DMS114 treated with DMSO at 0.1 percent for 48 hours (cell line): ENCODE data around the gene GALK2.
"Not testable (repeated sequence)": the region's sequence is repeated elsewhere in the genome, so short reads cannot be mapped to it uniquely, and the experiment has no call there.

Experiments
- DNase-seq: peaks from one replicate; lab custom pipeline; 2025; ENCODE audit not compliant: unreplicated experiment; lab: John Stamatoyannopoulos, UW

Gene GALK2

DNA sequence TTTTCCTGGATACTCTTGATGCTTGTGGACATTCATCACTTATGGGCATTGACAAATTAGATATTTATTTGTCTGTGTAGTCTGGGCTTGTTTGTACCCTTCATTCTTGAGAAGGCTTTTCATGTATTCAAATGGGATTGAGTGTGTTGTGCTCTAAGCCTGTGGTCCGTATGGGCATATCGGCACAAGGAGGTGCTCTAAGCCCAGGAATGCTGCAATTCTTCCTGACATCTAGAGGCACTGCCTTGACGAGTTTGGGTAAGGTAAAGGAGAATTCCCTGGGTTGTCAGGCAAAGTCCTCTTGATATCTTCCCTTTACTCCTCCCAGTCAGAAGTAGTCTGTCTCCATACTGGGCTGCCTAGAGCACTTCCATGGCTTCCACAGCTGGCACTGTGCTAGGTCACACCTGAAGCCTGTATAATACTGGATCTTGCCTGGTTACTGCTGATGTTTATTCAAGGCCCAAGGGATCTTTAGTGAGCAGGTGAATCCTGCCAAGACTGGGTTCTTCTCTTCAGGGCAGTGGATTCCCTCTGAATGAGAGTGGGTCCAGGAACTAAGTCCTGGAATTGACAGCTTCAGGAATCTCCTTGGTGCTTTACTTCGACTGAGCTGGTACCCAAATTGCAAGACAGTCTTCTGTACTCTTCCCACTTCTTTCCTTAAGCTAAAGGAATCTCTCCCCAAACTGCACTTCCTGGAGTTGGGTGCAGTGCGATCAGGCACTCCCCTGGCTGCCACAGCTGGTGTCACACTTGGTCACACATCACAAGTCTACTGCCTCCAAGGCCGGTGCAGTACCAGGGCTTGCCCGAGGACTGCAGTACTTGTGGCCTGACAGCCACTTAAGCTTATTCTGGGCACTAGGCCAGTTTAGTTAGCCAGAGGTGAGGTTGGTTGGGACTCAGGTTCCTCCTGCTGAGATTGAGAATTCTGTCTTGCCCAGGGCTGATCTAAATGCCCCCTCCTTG is 46.0 kb downstream of the GALK2 start:
- DNase-seq, result no peak

DNA sequence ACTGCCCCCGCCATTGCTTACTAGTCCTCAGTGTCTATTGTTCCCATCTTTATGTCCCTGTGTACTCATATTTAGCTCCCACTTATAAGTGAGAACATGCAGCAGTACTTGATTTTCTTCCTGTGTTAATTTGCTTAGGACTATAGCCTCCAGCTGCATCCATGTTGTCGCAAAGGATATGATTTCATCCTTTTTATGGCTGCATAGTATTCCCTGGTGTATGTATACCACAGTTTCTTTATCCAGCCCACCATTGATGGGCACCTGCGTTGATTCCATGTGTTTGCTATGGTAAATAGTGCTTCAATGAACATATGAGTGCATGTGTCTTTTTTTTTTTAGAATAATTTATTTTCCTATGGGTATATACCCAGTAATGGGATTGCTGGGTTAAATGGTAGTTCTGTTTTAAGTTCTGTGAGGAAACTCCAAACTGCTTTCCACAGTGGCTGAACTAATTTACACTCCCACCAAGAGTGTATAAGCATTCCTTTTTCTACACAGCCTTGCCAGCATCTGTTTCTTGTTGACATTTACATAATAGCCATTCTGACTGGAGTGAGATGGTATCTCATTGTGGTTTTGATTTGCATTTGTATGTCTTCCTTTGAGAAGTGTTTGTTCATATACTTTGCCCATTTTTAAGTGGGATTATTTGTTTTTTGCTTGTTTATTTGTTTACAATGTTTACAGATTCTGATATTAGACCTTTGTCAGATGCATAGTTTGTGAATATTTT is 53.7 kb downstream of the GALK2 start:
- DNase-seq, result no peak

DNA sequence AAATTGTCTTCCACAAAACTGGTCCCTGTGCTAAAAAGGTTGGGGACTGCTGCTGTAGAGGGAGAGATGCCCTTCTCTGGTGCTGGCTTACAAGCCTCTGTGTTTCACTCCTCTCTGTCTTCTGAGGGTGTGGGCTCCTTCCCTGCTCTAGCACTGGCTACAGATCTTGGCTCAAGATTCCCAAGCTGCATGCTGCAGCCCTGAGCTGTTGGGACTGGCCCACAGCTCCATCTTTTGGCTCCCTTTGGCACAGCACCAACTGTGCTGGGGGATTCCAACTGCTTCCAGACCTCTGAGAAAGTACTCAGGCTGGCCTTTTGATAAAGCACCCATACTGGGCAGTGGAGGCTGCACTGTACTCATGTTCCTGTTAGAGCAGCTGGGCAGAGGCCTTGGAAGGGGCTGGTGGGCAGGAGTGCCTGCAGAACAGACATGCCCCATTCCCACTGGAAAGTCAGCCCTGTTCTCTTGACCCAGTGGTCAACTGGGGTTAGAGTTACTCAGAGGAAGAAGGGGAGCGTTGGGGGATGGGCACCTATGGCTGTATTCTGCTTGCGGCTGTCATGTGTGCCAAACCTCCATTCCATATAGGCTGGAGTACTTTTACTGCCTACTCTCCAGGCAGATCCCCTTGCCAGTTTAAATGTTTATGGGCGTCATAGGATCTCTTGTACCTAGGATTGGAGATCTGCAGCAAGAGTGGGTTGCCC is 55.7 kb downstream of the GALK2 start:
- peak; percentile 4 for DNase-seq

DNA sequence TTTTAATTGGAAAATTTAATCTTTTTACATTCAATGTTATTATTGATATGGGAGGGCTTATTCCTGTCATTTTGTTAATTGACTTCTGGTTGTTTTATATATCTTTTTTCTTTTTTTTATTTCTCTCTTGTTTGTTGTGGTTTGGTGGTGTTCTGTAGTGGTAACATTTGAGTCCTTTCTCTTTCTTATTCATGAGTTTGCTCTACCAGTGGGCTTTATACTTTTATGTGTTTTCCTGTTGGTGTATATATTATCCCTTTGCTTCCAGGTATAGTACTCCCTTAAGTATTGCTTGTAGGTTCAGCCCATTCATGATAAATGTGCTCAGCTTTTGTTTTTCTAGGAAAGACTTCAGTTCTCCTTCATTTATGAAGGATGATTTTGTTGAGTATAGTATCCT is 57.6 kb downstream of the GALK2 start:
- DNase-seq, result no peak

DNA sequence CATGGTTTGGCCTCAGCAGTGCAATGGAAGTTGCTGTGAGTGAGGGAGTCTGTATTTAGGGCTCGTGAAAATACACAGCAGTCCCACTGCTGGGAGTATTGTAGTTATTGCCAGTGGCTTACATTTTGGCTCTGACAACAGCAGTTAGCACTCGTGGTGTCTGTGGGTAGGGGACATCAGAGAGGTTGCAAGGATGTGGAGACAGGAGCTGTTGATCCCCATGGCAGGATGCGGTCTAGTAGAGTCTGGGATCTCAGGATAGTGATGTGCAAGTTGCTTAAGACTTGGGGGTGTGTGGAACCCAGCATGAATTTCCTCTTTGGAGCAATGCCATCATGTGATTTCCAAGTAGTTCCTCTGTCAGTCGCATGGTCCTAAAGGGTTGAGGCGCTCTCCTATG is 59.9 kb downstream of the GALK2 start:
- no peak for DNase-seq

DNA sequence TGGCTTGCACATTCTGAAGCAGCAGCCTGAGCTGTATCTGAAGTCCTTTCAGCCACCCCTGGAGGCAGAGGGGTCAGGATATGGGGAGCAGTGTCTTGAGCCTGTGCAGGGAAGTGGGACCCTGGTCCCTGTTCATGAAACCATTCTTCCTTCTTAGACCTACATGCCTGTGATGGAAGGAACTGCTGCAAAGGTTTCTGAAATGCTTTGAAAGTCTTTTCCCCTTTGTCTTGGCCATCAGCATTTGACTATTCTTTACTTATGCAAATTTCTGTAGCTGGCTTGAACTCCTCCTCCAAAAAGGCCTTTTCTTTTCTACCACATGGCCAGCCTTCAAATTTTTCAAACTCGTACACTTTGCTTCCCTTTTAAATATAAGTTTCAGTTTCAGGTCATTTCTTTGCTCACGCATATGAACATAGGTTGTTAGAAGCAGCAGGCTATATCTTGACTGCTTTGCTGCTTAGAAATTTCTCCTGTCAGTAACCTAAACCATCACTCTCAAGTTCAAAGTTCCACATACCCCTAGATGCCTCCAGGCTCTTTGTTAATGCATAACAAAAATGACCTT is 62.3 kb downstream of the GALK2 start:
- no peak for DNase-seq

DNA sequence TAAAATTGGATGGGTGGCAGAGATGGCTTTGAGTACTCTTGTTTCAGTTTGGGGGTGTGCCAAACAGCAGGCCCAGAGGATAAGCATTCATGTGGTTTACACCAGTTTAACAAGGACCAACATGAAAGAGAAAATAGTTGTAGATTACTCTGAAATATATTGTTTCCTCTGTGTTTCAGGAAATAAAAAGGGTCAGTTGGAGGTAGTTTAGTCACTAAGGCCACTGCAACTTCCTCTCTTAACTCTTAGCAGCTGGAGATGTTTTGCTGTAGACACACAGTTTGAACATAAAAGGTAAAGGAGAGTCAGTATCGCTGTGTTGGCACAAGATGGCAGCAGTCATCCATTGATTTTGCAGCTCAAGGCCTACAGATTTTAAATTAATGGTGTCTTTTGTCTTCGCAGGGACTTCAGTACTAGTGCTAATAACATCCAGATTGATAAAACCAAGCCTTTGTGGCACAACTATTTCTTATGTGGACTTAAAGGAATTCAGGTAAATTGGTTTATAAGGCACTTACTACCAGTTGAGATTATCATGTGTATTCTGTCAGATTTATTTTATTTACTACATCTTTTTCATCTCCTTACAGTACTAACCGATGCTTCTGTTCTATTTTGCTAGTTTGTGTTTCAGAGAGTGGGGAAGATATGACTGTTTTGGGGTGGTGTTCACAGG is 65.5 kb downstream of the GALK2 start:
- DNase-seq, result peak; percentile 50

DNA sequence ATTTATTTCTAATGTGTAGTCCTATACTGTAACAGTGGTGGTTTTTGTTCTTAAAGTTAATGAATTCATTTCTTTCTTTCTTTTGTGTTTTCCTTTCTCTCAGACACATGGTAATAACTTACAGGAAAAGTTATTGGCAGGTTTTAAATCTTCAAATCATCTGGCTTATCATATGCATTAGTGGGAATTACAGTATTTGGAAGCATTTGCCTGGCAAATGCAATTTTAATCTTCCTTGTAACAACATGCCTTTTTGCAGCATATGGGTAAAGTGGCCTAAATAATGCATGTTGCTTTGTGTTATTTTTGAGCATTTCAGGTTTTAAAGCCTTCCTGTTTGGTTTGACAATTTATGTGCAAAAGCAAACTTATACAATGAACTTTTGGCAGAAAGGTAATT is 66.8 kb downstream of the GALK2 start:
- no peak for DNase-seq

DNA sequence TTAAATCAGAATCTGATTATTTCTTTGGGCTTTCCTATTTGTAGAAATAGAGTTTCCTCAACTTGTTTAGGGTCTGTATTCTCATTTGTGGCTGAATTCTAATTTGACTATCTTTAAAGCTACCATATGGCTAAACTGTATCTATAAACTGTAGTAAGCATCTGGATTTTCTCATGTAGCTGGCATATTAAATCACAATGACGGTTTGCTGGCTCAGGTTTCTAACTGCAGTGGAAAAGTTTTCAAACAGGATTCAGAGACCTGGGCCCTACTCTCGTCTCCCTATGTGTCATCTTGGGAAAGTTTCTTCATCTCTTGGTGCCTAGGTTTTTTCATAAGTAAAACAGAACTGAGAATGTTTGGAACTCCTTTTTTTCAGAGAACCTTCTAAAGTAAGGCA is 68.3 kb downstream of the GALK2 start:
- no peak for DNase-seq

DNA sequence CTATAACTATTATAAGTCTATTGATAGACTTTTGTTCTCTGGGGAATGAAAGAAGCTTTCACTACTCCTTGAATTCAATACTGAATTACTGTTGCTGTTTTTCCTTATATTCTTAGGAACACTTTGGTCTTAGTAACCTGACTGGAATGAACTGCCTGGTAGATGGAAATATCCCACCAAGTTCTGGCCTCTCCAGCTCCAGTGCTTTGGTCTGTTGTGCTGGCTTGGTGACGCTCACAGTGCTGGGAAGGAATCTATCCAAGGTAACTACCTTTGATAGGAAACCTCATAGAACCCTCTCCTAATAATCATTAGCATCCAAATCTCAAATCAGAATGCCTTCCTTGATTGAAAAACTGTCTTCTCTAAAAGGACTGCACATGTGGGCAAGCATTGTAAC is 69.1 kb downstream of the GALK2 start:
- DNase-seq, result no peak

DNA sequence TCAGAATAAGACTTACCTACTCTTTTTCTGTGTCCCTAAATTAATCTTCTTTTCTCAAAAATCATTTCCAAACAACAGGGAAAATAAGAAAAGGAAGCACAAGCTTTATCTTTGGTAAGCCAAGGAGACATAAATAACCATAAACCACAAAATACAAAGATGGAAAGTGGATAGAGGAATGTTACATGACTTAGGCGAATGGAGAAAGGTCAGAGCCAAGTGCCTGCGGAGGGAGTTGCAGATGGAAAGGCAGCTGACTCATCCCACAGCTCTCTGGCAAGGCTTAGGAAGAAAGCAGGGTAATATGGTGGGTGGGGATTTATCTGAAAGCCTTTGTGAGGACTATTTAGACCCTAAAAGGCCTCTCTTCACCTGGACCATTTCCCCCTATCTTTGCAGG is 72.8 kb downstream of the GALK2 start:
- no peak for DNase-seq

DNA sequence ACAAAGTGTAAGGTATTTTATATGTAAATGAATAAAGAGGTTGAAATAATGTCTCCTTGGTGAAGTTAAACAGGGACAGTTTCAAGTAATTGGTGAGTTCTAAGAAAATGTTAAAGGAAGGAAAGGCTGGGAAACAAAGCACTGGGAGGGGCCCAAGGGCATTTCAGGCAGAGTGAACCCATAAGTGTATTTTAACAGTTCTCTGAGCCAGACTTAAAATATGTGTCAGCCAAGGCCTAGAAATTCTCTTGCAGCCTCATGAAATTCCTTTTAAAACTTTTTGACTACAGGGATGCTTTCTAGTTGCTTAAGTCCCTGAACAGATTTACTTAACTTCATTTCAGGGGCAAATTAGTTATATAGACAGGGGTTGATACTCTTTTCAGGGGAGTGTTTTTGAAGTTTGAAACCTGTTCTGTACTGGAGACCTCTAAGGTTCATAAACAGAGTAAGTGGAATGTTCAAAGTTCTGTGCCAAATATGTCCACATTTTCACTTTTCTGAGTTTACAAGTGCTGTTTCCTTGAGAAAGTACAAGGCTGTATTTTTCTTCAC is 77.6 kb downstream of the GALK2 start:
- DNase-seq, result no peak

DNA sequence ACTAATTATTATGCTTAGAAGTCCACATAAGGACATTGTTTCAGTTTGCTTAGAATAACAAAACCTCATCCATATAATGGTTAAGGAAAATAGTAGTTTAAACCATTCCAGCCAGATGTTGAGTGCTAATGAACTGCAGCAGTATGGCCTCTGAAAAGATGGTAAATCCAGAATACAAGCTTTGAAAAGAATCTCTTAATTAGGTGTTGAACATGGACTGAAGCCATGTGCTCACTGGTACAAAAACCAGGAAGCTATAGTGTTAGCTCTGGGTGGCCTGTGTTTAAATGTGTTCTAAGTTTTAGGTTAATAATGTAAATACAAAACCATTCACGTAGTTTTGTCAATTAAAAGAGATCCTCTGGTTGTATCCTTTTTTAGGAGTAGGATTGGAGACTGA is 78.2 kb downstream of the GALK2 start:
- DNase-seq, result no peak

DNA sequence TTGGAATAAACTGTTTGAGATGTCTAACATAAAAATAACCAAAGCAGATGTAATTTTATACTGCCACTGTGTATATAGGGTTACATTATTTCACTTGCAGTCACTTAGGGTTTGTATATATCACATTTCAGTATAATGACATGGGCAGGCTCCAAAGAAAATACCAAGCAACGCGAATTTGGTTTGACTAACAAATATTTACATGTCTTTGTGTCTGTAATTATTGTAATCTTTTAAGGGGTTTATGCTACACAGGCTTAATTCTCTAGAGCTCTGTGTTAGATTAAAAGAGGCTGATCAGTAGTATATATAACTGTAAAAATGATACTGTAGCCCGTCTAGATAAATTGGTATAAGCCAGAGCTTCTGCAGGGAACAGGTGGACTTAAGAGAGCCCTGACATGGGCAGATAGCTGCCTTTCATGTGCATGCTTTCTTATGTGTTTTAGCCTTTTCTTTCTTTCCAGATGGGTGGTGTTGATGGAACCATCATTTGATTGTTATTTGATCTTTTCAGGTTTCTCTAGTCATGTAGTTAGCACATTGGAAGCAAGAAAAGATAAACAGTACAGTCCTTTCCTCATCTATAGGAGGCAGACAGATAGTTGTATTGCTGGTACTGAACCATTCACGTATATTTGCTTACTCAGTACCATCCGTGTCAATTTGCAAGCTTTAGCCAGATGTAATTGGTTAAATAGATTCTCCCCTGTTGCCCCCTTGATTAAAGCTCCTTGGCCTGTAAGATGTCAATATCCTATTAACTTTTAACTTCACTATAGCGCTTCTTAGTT is 86.1 kb downstream of the GALK2 start:
- DNase-seq, result no peak

DNA sequence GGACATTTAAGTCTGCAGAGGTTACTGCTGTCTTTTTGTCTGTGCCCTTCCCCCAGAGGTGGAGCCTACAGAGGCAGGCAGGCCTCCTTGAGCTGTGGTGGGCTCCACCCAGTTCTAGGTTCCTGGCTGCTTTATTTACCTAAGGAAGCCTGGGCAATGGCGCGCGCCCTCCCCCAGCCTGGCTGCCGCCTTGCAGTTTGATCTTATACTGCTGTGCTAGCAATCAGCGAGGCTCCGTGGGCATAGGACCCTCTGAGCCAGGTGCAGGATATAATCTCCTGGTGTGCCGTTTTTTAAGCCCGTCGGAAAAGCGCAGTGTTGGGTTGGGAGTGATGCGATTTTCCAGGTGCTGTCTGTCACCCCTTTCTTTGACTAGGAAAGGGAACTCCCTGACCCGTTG is 95.1 kb downstream of the GALK2 start:
- DNase-seq, result not testable (repeated sequence)

DNA sequence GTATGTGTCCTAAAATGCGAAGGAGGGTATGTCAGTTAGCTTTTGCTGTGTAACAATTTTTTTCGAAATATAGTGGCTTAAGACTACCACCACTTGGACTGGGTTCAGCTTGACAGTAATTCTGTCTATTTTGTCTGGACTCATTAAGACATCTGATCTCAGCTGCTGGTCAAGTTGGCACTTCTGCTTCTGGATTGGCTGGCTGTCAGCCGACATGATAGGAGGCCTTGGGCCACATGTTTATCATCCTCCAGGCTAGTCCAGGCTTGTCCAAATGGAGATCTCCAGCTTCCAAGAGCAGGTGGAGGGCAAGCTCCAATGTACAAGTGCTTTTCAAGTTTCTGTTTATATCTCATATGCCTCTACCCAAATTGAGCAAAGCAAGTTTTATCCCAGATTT is 95.9 kb downstream of the GALK2 start:
- DNase-seq, result no peak

DNA sequence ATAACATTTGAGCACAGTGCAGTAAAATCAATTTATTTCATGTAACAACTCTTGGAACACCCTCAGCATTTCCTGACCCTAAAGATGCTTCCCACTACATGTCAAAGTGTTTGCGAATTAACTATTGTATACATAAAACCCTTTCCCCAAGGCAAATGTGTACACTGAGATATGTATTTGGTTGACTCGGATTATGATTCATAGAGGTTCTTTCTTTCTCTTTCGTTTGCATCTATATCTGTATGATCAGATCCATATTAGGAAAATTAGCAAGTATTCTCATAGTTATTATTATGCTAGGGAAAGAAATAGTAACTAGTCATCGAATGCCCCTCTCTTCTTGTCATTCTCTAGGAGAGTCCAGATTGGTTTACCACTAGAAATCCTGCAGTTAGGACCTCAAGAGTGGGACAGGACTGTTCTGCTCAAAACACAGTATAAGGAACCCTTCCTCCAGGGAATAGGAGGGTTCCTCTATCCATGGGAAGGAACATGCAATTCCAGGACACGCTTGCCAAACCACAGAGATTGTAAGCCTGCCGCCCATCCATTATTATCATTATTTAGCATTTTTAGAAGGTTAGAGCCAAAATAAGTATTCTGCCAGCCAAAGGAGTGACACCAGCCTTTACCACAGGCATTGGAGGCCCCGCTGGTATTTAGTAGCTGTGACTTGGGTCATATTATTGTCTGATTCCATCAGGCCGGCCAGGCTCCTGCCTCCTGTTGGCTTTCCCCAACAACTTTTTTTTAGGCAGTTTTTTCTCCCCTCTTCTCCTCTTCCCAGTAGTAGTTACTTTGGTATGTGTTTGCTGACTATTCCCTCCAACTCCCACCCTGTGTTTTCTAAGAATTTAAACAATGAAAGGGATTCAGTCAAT is 100.7 kb downstream of the GALK2 start:
- DNase-seq, result no peak

DNA sequence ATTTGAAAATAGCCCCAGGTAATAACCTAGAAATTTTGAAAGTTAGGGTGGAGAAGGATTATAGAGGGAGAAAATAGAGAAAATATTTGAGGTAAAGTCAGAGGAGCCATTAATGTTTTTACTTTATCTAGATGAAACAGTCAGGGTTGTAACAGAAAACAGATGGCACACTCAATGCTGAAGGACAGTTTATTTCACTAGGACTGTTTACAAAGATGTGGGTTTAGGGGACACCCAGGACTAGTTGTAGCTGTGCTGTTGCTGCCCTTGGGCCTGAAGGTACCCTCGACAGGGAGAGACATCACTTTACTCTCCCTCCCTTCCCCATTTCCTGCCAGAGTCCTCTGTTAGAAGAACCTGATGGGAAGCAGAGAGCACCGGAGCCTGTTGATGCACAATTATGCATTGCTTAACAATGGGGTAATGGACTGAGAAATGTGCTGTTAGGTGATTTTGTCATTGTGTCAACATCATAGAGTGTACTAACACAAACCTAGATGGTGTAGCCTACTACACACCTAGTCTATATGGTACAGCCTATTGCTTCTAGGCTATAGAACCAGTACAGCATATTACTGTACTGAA is 103.8 kb downstream of the GALK2 start:
- DNase-seq, result no peak
